Panc1 (cell line): Measurements from ENCODE around the gene PCED1B. TPM values are rescaled to one million over a fixed set of nuclear protein-coding genes. Genes with fewer than 3 reads are reported as not detected.
A peak's percentile ranks its signal among the peaks of the same experiment; 100 is the strongest.

Experiments used
- ATAC-seq: fragments of 200-7000 bp; cut with Tn5 transposase; 2 replicates; pipeline ENCODE4 v1.9.1; 2020; ENCODE audit warnings: mild to moderate bottlenecking, moderate library complexity
- BruUV-seq: library from RNA; stranded (reverse); fragments of 400-500 nt; replicated peaks from 2 replicates; lab custom pipeline; 2021; lab: Mats Ljungman, UMichigan
- CTCF ChIA-PET: fragments of 300-600 bp; sonication (Branson Sonifier 250); formaldehyde crosslinking; loops from one replicate; lab custom pipeline; 2022; ENCODE audit warnings: antibody characterized with exemption; lab: Charles Lee
- POLR2A ChIA-PET: fragments of 300-600 bp; sonication (Branson Sonifier 250); formaldehyde crosslinking; loops from one replicate; lab custom pipeline; 2022; ENCODE audit warnings: antibody characterized with exemption; lab: Charles Lee
- DNase-seq: peaks from one replicate; pipeline ENCODE4 v3.0.0-alpha.2; 2010; ENCODE audit warnings: low read depth, low spot score
- H3K27ac ChIP-seq: 2 replicates; pipeline ENCODE4 v1.5.1; 2011; ENCODE audit warnings: mild to moderate bottlenecking, low read length, inconsistent platforms
- H3K27me3 ChIP-seq: fragments of 200-500 bp; sonication (Bioruptor generic); 2 replicates; pipeline ENCODE4 v1.6.0; 2014; ENCODE audit warnings: low read length, inconsistent platforms; ENCODE audit not compliant: control insufficient read depth, insufficient read depth
- H3K36me3 ChIP-seq: fragments of 200-500 bp; sonication (Bioruptor generic); 2 replicates; pipeline ENCODE4 v1.5.1; 2014; ENCODE audit warnings: inconsistent platforms, mild to moderate bottlenecking, low read length, moderate library complexity; ENCODE audit not compliant: control insufficient read depth, insufficient read depth
- H3K4me1 ChIP-seq: 2 replicates; pipeline ENCODE4 v1.5.1; 2011; ENCODE audit warnings: inconsistent platforms, mild to moderate bottlenecking, low read length, moderate library complexity; ENCODE audit not compliant: control insufficient read depth, insufficient read depth
- H3K4me3 ChIP-seq, 2 experiments: 2 replicates each; pipeline ENCODE4 v1.5.1; 2011 to 2012; ENCODE audit warnings: low read depth in 2 of 2, low read length in 2 of 2, mild to moderate bottlenecking in 2 of 2, inconsistent platforms in 1 of 2, moderate library complexity in 1 of 2
- H3K9me3 ChIP-seq: fragments of 200-500 bp; sonication (Bioruptor generic); 2 replicates; pipeline ENCODE4 v1.5.1; 2014; ENCODE audit warnings: low read depth, mild to moderate bottlenecking, inconsistent platforms, low read length, moderate library complexity; ENCODE audit not compliant: control insufficient read depth, insufficient read depth
- POLR2AphosphoS5 ChIP-seq: IDR thresholded peaks from 2 replicates; pipeline ENCODE4 v1.6.1; 2012; ENCODE audit warnings: mild to moderate bottlenecking, low read depth, low read length, moderate library complexity
- SIN3A ChIP-seq: IDR thresholded peaks from 2 replicates; pipeline ENCODE4 v1.6.1; 2012; ENCODE audit warnings: low read depth, mild to moderate bottlenecking, low read length, moderate library complexity, borderline replicate concordance; ENCODE audit not compliant: insufficient read depth
- TCF7L2 ChIP-seq: IDR thresholded peaks from 2 replicates; pipeline ENCODE4 v1.6.1; 2011; ENCODE audit warnings: mild to moderate bottlenecking, low read depth, low read length, inconsistent platforms
- in situ Hi-C: cut with HindIII; loops from 2 replicates; pipeline ENCODE4 v1.10.0; 2016; ENCODE audit warnings: low sequenced_read_pairs, low pct_unique_long_range_greater_than_20kb
- intact Hi-C: fragments of 100-400 bp; cut with micrococcal nuclease; formaldehyde crosslinking; loops from one replicate; pipeline ENCODE4 v1.10.0; 2022; ENCODE audit not compliant: unreplicated experiment
- total RNA-seq: library from RNA; stranded (reverse); gene quantifications from one replicate; pipeline ENCODE4 v1.2.1, GENCODE V29; 2021; ENCODE audit not compliant: unreplicated experiment
- TF ChIP-seq, protein P1 (sequence below), 2 experiments: IDR thresholded peaks; 2 replicates each; pipeline ENCODE4 v1.6.1; 2011 to 2012; ENCODE audit warnings: low read depth in 2 of 2, control low read depth in 1 of 2, low read length in 1 of 2, mild to moderate bottlenecking in 1 of 2, moderate library complexity in 1 of 2; ENCODE audit not compliant: insufficient read depth in 1 of 2
- TF ChIP-seq, protein P2 (sequence below): fragments of 450-650 bp; IDR thresholded peaks from 2 replicates; pipeline ENCODE4 v1.5.1; 2017; ENCODE audit warnings: mild to moderate bottlenecking

Gene PCED1B
- total RNA-seq, 1 experiment from 2014 or later, result 0.82 TPM

DNA sequence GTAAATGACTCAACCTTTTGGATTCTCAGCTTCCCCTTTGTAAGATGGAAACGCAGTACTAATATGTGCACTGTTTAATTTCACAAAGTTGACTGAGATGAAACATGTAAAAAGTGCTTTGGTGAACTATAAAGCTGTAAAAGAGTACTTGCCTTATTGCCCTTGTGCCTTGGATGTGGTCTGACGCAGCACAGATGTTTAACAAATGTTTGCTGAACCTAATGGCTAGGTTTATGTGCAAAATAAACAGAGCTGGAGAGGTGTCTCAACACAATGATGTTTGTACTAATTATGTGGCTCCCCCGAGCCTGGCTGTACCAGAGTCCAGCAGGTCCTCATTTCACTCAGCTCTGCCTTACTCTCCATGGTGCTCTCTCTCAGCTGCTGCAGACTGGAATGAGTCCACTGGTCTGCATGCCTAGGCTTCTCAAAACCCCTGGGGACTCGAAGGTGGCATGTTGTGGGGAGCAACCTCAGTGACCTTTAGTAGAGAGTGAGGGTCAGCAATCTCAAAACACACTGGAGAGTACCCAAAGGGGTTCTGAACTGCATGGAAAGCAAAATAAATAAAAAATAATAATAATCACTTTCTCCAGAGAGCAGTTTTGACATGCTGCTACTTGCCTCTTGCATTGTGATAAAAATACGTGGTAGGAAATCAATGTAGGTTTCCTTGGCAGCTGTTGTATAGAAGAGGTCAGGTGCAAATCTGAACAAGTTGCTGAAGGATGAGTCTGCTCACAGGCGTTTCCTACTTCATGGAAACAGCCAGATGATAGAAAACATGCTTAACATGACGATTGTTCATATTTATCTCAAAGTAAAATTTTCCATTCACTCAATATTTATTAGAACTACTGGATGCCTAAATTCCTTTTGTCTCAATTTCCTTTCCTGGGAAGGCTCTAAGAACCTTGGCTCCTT is 8.9 kb downstream of the PCED1B start:
- ChIA-PET POLR2A (no interaction called here), CTCF (interaction anchor here (0.7 kb wide), 1 partner anchor 50 kb away, joined by 3 read pairs; no protein-coding TSS in a partner anchor)
- no peaks in the 10 kb centered on the region for H3K27me3 ChIP-seq
- ATAC-seq (peak; percentile 84), DNase-seq (no peak)
- peaks cover 56% of the 10 kb centered on the region for H3K4me1 ChIP-seq
- no TSS peak for BruUV-seq
- peak overlapping the region; percentile 86 for H3K27ac ChIP-seq
- H3K9me3 ChIP-seq, result no peaks in the 10 kb centered on the region; the same call in 1 of the 2 replicates
- intact Hi-C loops (no loop called here), in situ Hi-C loops (no loop called here)
- no peaks in the 10 kb centered on the region for H3K36me3 ChIP-seq
- peak overlapping the region in 1 of 2 experiments; percentile 19; a peak in 1 of 4 replicates for H3K4me3 ChIP-seq
- TF ChIP-seq TCF7L2, result peak; percentile 95
- TF ChIP-seq, protein P1, sequence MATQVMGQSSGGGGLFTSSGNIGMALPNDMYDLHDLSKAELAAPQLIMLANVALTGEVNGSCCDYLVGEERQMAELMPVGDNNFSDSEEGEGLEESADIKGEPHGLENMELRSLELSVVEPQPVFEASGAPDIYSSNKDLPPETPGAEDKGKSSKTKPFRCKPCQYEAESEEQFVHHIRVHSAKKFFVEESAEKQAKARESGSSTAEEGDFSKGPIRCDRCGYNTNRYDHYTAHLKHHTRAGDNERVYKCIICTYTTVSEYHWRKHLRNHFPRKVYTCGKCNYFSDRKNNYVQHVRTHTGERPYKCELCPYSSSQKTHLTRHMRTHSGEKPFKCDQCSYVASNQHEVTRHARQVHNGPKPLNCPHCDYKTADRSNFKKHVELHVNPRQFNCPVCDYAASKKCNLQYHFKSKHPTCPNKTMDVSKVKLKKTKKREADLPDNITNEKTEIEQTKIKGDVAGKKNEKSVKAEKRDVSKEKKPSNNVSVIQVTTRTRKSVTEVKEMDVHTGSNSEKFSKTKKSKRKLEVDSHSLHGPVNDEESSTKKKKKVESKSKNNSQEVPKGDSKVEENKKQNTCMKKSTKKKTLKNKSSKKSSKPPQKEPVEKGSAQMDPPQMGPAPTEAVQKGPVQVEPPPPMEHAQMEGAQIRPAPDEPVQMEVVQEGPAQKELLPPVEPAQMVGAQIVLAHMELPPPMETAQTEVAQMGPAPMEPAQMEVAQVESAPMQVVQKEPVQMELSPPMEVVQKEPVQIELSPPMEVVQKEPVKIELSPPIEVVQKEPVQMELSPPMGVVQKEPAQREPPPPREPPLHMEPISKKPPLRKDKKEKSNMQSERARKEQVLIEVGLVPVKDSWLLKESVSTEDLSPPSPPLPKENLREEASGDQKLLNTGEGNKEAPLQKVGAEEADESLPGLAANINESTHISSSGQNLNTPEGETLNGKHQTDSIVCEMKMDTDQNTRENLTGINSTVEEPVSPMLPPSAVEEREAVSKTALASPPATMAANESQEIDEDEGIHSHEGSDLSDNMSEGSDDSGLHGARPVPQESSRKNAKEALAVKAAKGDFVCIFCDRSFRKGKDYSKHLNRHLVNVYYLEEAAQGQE (IDR thresholded peaks at IDR 0.05; ENCODE audit: insufficient read depth in 1 of 2, low read depth in 2 of 2, low read length in 1 of 2), result peak in 1 of 2 experiments; percentile 15; a peak in 1 of 4 replicates
- TF ChIP-seq, protein P2, sequence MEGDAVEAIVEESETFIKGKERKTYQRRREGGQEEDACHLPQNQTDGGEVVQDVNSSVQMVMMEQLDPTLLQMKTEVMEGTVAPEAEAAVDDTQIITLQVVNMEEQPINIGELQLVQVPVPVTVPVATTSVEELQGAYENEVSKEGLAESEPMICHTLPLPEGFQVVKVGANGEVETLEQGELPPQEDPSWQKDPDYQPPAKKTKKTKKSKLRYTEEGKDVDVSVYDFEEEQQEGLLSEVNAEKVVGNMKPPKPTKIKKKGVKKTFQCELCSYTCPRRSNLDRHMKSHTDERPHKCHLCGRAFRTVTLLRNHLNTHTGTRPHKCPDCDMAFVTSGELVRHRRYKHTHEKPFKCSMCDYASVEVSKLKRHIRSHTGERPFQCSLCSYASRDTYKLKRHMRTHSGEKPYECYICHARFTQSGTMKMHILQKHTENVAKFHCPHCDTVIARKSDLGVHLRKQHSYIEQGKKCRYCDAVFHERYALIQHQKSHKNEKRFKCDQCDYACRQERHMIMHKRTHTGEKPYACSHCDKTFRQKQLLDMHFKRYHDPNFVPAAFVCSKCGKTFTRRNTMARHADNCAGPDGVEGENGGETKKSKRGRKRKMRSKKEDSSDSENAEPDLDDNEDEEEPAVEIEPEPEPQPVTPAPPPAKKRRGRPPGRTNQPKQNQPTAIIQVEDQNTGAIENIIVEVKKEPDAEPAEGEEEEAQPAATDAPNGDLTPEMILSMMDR, result no peak
- no peak for TF ChIP-seq SIN3A
- no peak for TF ChIP-seq POLR2AphosphoS5

DNA sequence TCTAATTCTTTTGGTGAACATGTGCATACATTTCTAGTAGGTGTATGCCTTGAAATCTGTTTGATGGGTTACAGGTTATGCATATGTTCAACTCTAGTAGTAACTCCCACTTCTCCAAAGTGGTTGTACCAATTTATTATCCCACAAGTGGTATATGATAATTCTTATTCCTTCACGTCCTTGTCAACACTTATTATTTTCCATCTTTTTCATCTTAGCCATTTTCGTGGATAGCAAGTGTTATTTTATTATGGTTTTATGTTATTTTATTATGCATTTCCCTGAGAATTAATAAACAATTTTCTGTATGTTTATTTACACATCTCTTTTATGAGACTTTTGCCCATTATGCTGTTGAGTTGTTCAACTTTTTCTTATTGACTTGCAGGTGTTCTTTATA is 11.6 kb downstream of the PCED1B start:
- Histone ChIP-seq H3K4me3 (no peak overlapping the region), H3K9me3 (no peaks in the 10 kb centered on the region; the same call in 1 of the 2 replicates), H3K27ac (no peak overlapping the region), H3K36me3 (no peaks in the 10 kb centered on the region), H3K4me1 (peaks cover 42% of the 10 kb centered on the region), H3K27me3 (no peaks in the 10 kb centered on the region)
- TF ChIP-seq, protein P2, result no peak
- TF ChIP-seq, protein P1 (IDR thresholded peaks at IDR 0.05; ENCODE audit: insufficient read depth in 1 of 2, low read depth in 2 of 2, low read length in 1 of 2), result no peak
- TF ChIP-seq TCF7L2 (no peak), SIN3A (no peak), POLR2AphosphoS5 (no peak)
- POLR2A ChIA-PET, result no interaction called here
- in situ Hi-C loops, result no loop called here
- DNase-seq (no peak), ATAC-seq (no peak)
- intact Hi-C loops, result no loop called here
- CTCF ChIA-PET, result no interaction called here
- no TSS peak for BruUV-seq
